CD4-positive, CD25-positive, alpha-beta regulatory T cell (primary cell): ENCODE measurements around the gene MCC. TPM values are rescaled to one million over a fixed set of nuclear protein-coding genes. Genes with fewer than 3 reads are reported as not detected.

Experiments used
- ATAC-seq, 2 donors: fragments of 150-1000 bp; cut with Tn5 transposase; one replicate each; pipeline ENCODE4 v1.10.0; 2021; ENCODE audit warnings: low read depth in 2 of 2, moderate number of reproducible peaks in 2 of 2, moderate library complexity in 1 of 2
- DNase-seq, 3 donors: peaks; one replicate each; pipeline versions ENCODE4 v3.0.0 to v3.0.0-alpha.2; 2012 to 2022; ENCODE audit warnings: mixed read lengths in 1 of 3
- H3K27ac ChIP-seq: one replicate; pipeline ENCODE4 v1.7.0; 2013; ENCODE audit warnings: mild to moderate bottlenecking, low read length; ENCODE audit not compliant: insufficient read depth, poor library complexity, severe bottlenecking
- H3K27me3 ChIP-seq: one replicate; pipeline ENCODE4 v1.7.0; 2013; ENCODE audit warnings: low read length; ENCODE audit not compliant: control insufficient read depth, insufficient read depth
- H3K36me3 ChIP-seq: one replicate; pipeline ENCODE4 v1.7.0; 2013; ENCODE audit warnings: mild to moderate bottlenecking, low read length, moderate library complexity; ENCODE audit not compliant: control insufficient read depth, insufficient read depth
- H3K4me1 ChIP-seq: 2 replicates; pipeline ENCODE4 v1.7.0; 2013; ENCODE audit warnings: mild to moderate bottlenecking, low read length; ENCODE audit not compliant: insufficient read depth, control insufficient read depth, poor library complexity, severe bottlenecking
- H3K4me3 ChIP-seq: one replicate; pipeline ENCODE4 v1.7.0; 2013; ENCODE audit warnings: low read depth, mild to moderate bottlenecking, low read length, moderate library complexity
- H3K9me3 ChIP-seq, 2 experiments: 1 replicate in 1 of 2; 2 replicates in 1 of 2; pipeline ENCODE4 v1.7.0; 2013; ENCODE audit warnings: low read length in 2 of 2, mild to moderate bottlenecking in 1 of 2, moderate library complexity in 1 of 2; ENCODE audit not compliant: control insufficient read depth in 2 of 2
- H3K27ac Mint-ChIP-seq, 3 donors: one replicate each; pipeline ENCODE4 v1.8.0; 2020 to 2022; ENCODE audit warnings: mild to moderate bottlenecking in 3 of 3, mixed read lengths in 3 of 3, moderate library complexity in 2 of 3
- H3K27me3 Mint-ChIP-seq: one replicate; pipeline ENCODE4 v1.8.0; 2022; ENCODE audit warnings: mild to moderate bottlenecking, mixed read lengths
- H3K36me3 Mint-ChIP-seq: one replicate; pipeline ENCODE4 v1.8.0; 2020; ENCODE audit warnings: mixed read lengths
- H3K4me1 Mint-ChIP-seq, 4 donors: one replicate each; pipeline ENCODE4 v1.8.0; 2020 to 2022; ENCODE audit warnings: mixed read lengths in 4 of 4, mild to moderate bottlenecking in 1 of 4
- H3K4me3 Mint-ChIP-seq, 4 donors: one replicate each; pipeline ENCODE4 v1.8.0; 2020 to 2022; ENCODE audit warnings: mild to moderate bottlenecking in 4 of 4, mixed read lengths in 4 of 4, moderate library complexity in 3 of 4
- H3K9me3 Mint-ChIP-seq, 7 donors: one replicate each; pipeline ENCODE4 v1.8.0; 2020 to 2022; ENCODE audit warnings: mixed read lengths in 7 of 7, mild to moderate bottlenecking in 3 of 7, moderate library complexity in 2 of 7
- polyA plus RNA-seq, 4 donors: library from polyadenylated mRNA; unstranded; fragments of 300-500 nt; fragmentation: Illumina TruSeq; gene quantifications; one replicate each; pipeline ENCODE4 v1.2.3, GENCODE V29; 2021
- total RNA-seq: library from RNA; stranded (reverse); gene quantifications from one replicate; pipeline ENCODE4 v1.2.3, GENCODE V29; 2022

MCC gene
- total and polyA plus RNA-seq, 5 donors from 2014 or later, result 0.47 to 11.1 (median 3.4) TPM

DNA sequence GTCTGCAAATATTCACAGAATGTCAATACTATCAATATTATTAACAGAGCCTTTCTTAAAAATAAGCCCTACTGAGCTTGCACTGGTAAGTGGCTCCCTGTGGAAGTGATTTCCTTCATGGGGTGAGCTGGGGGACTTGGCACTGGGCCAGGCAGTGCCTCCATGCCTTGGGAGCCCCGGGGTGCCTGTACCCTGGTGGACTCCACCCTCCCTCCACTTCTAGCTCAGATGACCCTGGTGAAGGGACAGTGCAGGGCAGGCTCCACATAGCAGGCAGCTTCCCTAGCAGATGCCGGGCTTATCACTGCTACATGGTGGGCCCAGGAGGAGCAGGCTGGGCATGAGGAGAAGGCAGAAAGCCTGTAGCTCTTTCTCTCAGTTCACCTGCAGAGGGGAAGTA is 392.4 kb downstream of the MCC start:
- no peaks in the 10 kb centered on the region for H3K36me3 ChIP-seq
- Mint-ChIP-seq H3K9me3 (no peaks in the 10 kb centered on the region), H3K4me1 (no peaks in the 10 kb centered on the region), H3K27me3 (no peaks in the 10 kb centered on the region), H3K4me3 (no peak overlapping the region), H3K36me3 (peaks cover 3% of the 10 kb centered on the region), H3K27ac (no peak overlapping the region)
- ATAC-seq (no peak), DNase-seq (no peak)
- no peak overlapping the region for H3K4me3 ChIP-seq
- H3K4me1 ChIP-seq, result no peaks in the 10 kb centered on the region
- H3K27ac ChIP-seq, result no peak overlapping the region
- H3K9me3 ChIP-seq, result no peaks in the 10 kb centered on the region
- no peaks in the 10 kb centered on the region for H3K27me3 ChIP-seq

DNA sequence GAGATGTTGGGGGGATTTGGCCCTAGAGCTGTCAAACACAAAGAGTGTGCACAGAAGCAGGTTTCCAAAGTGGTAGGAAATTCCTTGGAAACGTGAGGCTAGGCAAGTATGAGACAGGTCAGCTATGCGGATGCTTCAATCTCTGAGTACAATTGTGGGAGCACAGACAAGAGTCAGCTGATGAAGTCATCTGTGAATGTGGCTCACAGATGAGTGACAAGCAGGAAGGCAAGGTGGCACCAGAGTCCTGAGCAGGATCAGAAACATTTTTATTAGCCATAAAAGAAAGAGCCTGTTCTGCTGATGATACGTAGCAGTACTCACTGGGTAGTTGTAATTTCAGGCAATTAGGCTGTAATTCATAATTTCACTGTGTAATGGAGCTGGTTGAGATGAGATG is 394.7 kb downstream of the MCC start:
- Mint-ChIP-seq H3K36me3 (peaks cover 8% of the 10 kb centered on the region), H3K27ac (no peak overlapping the region), H3K4me3 (no peak overlapping the region), H3K27me3 (no peaks in the 10 kb centered on the region), H3K9me3 (peaks cover 0 to 3% (median 0%) of the 10 kb centered on the region in 7 donors), H3K4me1 (peaks cover 0 to 4% (median 0%) of the 10 kb centered on the region in 4 donors)
- Histone ChIP-seq H3K27ac (no peak overlapping the region), H3K36me3 (no peaks in the 10 kb centered on the region), H3K4me1 (no peaks in the 10 kb centered on the region), H3K4me3 (no peak overlapping the region), H3K9me3 (no peaks in the 10 kb centered on the region), H3K27me3 (no peaks in the 10 kb centered on the region)
- DNase-seq (no peak), ATAC-seq (no peak)

DNA sequence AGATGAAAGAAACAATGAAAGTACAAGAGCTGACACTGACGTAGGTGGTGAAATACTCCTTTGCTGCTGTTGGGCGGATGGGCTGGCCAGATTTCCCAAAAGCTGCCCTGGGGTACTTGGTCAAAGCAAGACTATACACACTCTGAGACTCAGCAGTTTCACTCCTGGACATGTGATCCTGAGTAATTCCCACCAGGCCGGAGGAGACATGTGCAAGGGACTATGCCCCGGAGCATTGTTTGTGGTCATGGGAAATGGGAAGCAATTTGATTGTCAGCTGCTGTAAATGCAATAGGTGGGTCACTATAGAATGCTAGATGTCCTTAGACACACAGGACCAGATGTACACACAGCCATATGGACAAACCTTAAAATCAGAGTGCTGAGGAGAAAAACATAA is 395.6 kb downstream of the MCC start:
- Histone ChIP-seq H3K9me3 (no peaks in the 10 kb centered on the region), H3K36me3 (no peaks in the 10 kb centered on the region), H3K27me3 (no peaks in the 10 kb centered on the region), H3K4me3 (no peak overlapping the region), H3K4me1 (no peaks in the 10 kb centered on the region), H3K27ac (no peak overlapping the region)
- H3K27ac Mint-ChIP-seq, result no peak overlapping the region
- peaks cover 5% of the 10 kb centered on the region for H3K36me3 Mint-ChIP-seq
- DNase-seq (no peak), ATAC-seq (no peak)
- H3K4me3 Mint-ChIP-seq, result no peak overlapping the region
- H3K27me3 Mint-ChIP-seq, result no peaks in the 10 kb centered on the region
- H3K4me1 Mint-ChIP-seq, result peaks cover 0 to 4% (median 0%) of the 10 kb centered on the region in 4 donors
- H3K9me3 Mint-ChIP-seq, result peaks cover 0 to 3% (median 0%) of the 10 kb centered on the region in 7 donors

DNA sequence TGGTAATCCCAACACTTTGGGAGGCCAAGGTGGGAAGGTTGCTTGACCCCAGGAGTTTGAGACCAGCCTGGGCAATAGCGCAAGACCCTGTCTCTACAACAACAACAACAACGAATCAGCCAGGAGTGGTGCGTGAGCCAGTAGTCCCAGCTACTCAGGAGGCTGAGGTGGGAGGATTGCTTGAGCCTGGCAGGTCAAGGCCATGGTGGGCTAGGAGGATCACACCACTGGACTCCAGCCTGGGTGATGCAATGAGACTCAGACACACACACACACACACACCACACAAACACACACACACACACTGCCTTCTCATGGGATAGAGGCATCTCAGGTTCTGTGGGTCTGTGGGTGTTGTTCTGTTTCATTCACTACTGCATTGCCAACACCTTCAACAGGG is 396.6 kb downstream of the MCC start:
- Mint-ChIP-seq H3K4me1 (peaks cover 0 to 4% (median 0%) of the 10 kb centered on the region in 4 donors), H3K27ac (peak overlapping the region in 1 of 3 donors; percentile 14), H3K9me3 (peaks cover 0 to 3% (median 0%) of the 10 kb centered on the region in 7 donors), H3K27me3 (no peaks in the 10 kb centered on the region), H3K4me3 (no peak overlapping the region), H3K36me3 (peaks cover 5% of the 10 kb centered on the region)
- no peak overlapping the region for H3K4me3 ChIP-seq
- H3K27ac ChIP-seq, result no peak overlapping the region
- H3K4me1 ChIP-seq, result no peaks in the 10 kb centered on the region
- no peaks in the 10 kb centered on the region for H3K9me3 ChIP-seq
- ATAC-seq (no peak), DNase-seq (no peak)
- no peaks in the 10 kb centered on the region for H3K36me3 ChIP-seq
- H3K27me3 ChIP-seq, result no peaks in the 10 kb centered on the region

DNA sequence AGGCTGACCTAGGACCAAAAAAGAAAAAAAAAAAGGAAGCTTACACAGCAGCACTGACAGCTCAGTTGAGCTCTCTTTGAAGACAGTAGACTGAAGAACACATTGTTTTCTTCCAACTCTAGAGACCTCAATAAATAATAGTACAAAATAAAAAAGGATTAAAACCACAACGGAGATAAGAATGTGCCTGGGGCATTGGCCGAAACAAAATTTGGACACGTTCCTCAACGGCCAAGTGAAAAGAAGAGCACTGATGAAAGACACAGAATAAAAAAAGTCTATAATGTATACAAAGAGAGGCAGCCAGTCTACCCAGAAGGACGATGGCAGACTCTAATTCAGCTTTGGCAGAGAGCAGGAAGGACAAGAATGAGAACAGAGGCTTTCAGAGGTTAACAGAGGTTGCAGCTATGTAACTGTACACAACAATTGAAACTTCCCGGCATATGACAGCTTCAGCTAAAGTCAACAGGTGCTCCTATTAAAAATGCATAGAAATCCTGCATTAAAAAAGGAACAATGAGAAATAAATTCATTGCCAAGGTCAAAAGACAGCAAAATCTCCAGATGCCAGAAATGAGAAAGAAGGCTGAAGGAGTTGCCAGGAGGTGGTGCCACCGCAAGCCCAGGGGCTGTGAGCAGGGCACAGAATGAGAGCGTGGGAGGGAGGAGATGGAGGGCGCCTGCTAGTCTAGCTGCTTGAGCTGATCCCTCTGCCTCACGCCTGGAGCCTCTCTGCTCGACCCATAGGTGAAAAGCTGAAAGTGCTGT is 397.7 kb downstream of the MCC start:
- Histone ChIP-seq H3K9me3 (no peaks in the 10 kb centered on the region), H3K27ac (no peak overlapping the region), H3K36me3 (no peaks in the 10 kb centered on the region), H3K4me3 (no peak overlapping the region), H3K4me1 (no peaks in the 10 kb centered on the region), H3K27me3 (no peaks in the 10 kb centered on the region)
- H3K4me1 Mint-ChIP-seq, result peaks cover 0 to 4% (median 0%) of the 10 kb centered on the region in 4 donors
- H3K27ac Mint-ChIP-seq, result peak overlapping the region in 2 of 3 donors; percentile 9 to 82
- H3K9me3 Mint-ChIP-seq, result peaks cover 0 to 3% (median 0%) of the 10 kb centered on the region in 7 donors
- ATAC-seq, result no peak
- no peak overlapping the region for H3K4me3 Mint-ChIP-seq
- H3K27me3 Mint-ChIP-seq, result no peaks in the 10 kb centered on the region
- H3K36me3 Mint-ChIP-seq, result peaks cover 5% of the 10 kb centered on the region
- no peak for DNase-seq

DNA sequence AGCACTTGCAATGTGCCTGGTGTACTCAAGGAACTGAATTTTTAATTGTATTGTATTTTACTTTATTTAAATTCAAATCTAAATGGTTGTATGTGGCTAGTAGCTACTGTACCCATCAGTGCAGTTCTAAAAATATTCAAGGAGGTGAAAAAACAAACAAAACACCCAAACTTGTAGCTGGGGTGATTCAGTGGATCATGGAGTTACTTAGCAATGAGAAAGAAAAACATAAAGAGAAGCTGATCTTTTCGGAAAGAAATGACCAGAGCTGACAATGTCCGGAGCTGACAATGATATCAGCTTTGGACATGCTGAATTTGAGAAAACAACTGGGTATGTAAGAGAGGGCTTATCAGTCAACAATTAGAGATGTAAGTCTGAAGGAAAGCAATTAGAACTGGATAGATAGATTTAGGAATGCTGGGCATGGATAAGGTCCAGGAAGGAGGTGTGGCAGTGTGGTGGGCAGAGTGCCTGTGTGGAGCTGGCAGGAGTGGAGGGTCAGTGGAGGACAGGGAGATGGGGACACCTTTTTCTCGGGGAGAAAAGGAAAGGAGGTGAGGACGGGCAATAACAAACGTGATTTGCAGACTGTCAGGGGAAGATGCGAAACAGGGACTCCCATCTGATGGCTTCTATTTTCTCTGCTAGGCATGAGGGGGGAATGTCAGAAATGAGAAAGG is 398.5 kb downstream of the MCC start:
- Mint-ChIP-seq H3K4me3 (no peak overlapping the region), H3K27me3 (no peaks in the 10 kb centered on the region), H3K9me3 (peaks cover 0 to 3% (median 0%) of the 10 kb centered on the region in 7 donors), H3K4me1 (peaks cover 0 to 4% (median 0%) of the 10 kb centered on the region in 4 donors), H3K27ac (peak overlapping the region in 2 of 3 donors; percentile 76 to 82), H3K36me3 (peaks cover 5% of the 10 kb centered on the region)
- H3K4me3 ChIP-seq, result no peak overlapping the region
- H3K27ac ChIP-seq, result no peak overlapping the region
- no peaks in the 10 kb centered on the region for H3K36me3 ChIP-seq
- no peak for ATAC-seq
- no peaks in the 10 kb centered on the region for H3K4me1 ChIP-seq
- no peaks in the 10 kb centered on the region for H3K9me3 ChIP-seq
- no peaks in the 10 kb centered on the region for H3K27me3 ChIP-seq
- DNase-seq, result no peak

DNA sequence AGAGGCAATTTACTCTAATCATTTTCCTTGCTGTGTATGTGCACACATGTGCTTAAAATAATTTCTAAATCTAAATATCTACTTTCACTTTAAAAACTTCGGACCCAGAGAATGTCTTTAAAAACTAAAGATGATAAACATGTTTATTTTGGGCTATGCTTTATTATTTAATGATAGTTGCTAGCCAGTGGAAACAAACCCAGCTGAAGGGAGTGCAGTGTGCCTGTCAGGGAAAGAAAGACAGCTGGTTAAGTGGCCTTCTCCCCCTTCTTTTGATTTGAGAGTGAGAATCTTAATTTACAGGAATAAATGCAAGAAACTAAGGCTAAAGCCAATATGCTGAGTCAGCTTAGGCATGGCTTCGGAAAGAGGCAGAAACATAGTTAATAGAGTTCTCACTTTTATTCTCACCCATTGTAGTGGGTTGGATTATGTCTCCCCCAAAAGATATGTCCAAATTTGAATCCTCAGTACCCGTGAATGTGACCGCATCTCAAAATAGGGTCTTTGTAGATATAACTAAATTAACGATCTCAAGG is 400.2 kb downstream of the MCC start:
- Mint-ChIP-seq H3K4me3 (no peak overlapping the region), H3K9me3 (peaks cover 0 to 3% (median 0%) of the 10 kb centered on the region in 7 donors), H3K4me1 (peaks cover 0 to 4% (median 0%) of the 10 kb centered on the region in 4 donors), H3K36me3 (peaks cover 5% of the 10 kb centered on the region), H3K27ac (no peak overlapping the region), H3K27me3 (no peaks in the 10 kb centered on the region)
- H3K27ac ChIP-seq, result no peak overlapping the region
- H3K4me3 ChIP-seq, result no peak overlapping the region
- DNase-seq (no peak), ATAC-seq (no peak)
- H3K9me3 ChIP-seq, result no peaks in the 10 kb centered on the region
- H3K27me3 ChIP-seq, result no peaks in the 10 kb centered on the region
- no peaks in the 10 kb centered on the region for H3K4me1 ChIP-seq
- no peaks in the 10 kb centered on the region for H3K36me3 ChIP-seq
